GM18858 (cell line): ENCODE measurements around the gene CERK.

Experiments used
- ATAC-seq: cut with Tn5 transposase; IDR thresholded peaks from one replicate; pipeline ENCODE4 v1.9.1; 2021; ENCODE audit not compliant: unreplicated experiment

CERK gene

DNA sequence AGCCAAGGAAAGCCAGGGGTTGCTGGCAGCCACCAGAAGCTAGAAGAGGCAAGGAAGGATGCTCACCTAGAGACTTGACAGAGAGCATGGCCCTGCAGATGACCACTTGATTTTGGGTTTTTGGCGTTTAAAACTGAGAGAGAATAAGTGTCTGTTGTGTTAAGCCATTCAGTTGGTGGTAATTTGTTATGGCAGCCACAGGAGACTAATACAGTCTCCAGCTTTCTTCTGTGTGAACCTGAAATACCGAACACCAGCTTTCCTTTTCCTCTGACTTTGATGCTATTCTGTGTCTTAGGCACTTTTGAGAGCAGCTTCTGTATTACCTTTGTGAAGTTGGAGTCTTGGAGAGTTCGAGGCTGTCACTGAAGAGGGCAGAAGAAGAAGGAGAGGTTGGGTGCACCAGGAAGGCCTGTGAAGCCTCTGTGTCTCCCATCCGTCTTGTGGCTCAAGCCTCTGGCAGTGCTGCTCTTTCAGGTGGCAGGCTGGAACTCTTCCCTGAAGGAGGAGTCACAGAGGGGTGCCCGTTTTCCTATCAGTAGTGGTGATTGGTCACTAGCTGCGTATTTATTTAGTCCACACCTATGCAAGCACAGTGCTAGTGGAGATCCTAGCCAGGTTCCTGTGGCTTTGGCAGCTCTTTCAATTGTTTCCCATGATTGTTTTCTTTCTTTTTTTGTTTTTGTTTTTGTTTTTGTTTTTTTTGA is 26.9 kb upstream of the CERK start:
- no peak for ATAC-seq

GRCh38 chr22:46764140-46764680 is 26.2 kb upstream of the CERK start:
- ATAC-seq: no peak

DNA sequence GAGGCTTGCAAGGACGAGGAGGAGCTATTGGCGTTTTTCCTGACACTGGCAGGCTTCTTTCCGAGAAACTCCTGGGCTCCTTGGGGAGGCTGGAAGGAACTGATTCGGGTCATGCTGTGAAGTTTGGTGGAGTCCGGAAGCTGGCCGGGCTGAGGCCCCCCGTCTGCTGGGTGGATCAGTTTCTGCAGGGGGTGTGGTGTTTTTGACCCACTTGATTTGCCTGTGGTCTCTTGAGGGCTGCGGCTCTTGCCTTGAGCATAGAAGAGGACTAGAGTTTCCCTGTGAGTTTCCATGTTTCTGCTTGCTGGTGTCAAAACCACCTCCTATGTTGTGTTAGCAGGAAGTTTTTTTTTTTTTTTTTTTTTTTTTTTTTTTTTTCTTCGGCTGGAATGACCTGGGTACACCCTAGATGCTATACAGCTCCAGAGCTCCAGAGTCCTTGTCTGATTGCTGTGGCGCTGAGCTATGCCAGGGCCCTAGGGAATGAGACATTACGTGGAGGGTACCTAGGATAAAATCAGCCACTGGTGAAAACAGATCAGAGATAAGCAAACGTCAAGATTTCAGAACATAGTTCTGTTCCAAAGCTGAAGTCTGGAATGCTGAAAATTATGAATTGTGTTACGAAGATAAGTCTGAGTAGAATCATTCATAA is 25.1 kb upstream of the CERK start:
- ATAC-seq: peak; percentile 48

DNA sequence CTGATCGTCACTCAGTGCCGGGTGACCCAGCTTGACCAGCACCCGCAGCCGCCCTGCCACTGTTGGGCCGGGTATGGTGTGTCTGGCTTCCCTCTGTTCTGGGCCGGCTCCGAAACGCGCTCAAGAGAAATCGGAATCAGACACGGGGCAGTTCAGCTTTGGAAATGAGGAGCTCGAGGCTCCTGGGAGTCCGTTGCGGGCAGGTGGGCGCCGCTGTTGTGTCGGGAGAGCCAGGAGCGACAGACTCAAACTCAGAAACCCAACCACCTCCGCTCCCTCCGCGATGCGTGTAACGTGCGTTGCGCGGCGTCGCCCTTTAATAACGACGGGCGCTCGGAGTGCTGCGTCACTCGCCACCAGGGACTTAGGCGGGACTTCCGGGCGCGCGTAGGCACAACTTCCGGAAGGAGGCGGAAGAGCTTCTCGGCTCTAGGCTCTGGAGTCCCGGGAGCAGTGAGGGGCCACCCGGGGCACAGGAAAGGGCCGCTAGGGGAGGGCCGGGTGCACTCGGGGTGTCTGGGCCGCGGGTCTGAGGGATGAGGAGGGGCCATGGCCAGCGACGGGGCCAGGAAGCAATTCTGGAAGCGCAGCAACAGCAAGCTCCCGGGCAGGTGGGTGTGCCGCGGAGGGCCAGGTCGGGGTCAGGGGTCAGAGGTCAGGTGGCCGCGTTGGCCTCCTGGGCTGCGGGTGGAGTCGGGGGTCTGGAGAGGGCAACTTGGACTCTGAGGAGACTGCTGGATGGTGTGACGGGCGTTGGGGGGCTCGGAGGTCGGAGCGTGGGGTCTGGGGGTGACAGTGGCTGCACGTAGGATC is 24.4 kb upstream of the CERK start, which contains the start of gene TBC1D22A:
Gene TBC1D22A (plus strand): TSS at position 413 of the 813 bp plus-strand sequence. CDS start 137 bp downstream, at position 550.
- peak; percentile 58 for ATAC-seq

DNA sequence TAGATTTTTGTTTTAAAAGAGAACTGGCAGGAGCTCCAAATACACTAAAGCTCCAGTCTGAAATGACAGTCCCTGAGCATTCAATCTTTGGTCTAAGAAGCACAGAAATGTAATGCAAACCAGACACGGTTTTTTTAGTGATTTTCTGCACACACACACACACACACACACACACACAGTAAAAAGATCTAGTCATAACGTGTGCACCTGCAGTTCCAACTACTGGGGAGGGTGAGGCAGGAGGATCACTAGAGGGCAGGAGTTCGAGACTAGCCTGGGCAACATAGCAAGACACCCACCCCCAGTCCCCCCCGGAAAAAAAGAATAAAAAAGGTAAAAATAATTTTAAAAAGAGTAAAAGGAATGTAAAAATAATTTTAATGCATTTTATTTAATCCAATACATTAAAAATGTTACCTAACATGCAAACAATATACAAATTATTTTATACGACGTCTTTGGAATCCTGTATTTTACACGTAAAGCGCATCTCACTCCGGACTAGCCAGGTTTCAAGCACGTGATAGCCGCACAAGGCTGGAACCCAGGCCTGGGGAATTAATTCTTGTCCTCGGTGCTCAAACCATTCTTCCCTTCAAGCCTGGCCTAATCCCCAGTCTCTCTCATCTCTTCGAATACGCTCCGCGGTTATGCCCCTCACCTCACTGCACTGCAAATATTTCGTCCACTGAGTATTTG is 23.6 kb upstream of the CERK start:
- ATAC-seq: no peak

DNA sequence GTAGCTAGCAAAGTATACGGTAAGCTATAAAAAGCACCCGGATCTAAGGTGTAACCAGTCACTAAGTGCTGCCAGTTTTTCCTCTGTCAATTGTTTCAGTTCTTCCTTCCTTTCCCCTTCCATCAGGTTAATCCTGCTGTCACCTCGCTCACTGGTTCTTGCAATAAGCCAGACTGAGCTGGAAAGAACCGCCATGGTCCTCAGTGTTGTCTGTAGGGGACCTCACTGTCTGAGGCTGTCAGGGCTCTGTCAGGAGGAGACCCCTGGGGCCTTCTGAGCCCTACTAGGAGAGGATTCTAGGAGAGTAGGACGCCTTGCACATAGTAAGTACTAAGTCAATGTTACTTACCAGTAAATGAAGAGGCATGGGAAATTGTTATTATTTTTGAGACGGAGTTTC is 23.0 kb upstream of the CERK start:
- ATAC-seq: no peak

DNA sequence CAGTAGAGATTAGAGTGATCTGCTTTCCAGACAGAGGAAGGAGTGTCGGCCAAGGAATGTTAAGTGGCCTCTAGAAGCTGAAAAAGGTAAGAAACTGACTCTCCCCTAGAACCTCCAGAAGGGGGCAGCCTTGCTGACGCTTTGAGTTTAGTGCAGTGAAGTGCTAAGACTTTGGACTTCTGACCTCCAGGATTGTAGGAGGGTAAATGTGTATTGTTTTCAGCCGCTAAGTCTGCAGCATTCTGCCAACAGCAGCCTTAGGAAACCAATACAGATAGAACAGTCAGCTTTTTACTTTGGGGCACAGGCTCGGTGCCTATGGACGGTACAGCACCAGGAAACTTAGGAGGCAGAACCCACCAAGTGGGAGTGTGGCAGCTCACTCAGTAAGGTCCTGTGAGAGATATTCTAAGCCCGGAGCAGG is 20.8 kb upstream of the CERK start:
- ATAC-seq: no peak

DNA sequence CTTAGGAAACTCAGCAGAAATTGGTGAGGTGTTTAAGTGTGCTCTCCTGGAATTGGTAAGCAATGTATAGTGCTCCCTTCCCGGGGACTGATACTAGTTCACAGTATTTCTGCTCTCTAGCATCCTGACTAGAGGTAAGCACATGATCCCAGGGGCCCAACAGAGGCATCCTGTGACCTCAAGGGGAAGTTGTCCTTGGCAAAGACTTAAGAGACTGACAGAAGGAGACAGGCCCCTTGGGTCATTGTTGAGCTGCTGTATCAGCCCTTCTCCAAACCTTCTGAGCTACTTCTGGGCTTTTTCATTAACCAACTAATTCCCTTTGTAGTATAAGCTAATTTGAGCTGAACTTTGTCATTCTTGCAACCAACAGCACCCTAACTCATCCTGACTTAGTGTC is 20.1 kb upstream of the CERK start:
- ATAC-seq: no peak

DNA sequence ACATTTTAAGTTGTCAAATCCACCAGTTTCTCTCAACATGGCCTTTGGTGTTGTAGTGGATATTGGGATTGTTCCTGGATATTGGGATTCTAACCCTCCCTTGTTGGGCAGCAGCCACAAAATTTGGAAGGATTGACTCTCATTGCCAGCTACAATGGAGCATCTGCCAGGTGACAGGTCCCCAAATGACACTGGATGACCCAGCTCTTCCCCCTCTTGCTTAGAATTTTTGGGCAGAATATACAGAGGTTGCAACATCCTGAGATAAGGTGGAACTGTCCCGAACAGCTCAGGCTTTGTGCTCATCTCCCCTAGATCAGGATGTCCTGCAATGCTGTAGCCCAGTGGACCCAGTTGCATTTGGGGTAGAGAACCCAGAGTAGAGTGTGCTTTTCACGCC is 19.1 kb upstream of the CERK start:
- no peak for ATAC-seq

- no peak for ATAC-seq
Observed at GRCh38 chr22:46756097-46756496, 18.0 kb upstream of the CERK start.

- ATAC-seq: no peak
Observed at GRCh38 chr22:46755525-46755924, 17.5 kb upstream of the CERK start.

GRCh38 chr22:46754826-46755225 is 16.8 kb upstream of the CERK start:
- no peak for ATAC-seq

DNA sequence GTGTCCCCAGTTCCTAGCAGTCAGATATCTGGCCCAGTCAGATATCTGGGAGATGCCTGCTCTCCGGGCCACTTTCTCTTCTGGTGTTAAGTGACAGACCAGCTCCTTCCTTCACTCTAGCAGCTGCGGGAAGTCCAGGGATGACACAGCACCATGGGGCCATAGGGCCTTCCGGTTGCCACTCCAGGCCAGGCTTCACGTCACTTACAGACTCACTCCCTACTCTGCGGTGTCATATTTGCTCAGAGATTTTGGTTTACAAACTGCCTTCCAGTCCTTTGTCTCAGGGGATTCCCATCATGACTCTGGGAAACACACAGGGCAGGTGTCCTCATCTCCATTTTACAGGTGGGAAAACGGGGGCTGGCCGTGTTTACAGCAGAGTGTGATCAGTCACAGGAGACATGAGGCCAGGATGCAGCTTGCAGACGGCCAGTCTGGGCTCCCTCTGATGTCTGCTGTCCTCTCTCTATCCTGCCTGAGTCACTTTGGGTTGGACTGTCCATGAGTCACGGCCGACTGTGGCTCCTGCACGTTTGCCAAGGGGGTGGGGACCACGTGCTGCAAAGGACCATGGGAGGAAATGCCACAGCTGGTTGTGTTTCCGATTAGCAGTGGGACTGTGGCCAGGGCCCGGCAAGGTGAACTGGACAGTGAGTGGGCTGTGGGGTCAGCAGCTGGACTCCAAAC is 16.2 kb upstream of the CERK start:
- no peak for ATAC-seq

GRCh38 chr22:46753761-46754109 is 15.7 kb upstream of the CERK start:
- ATAC-seq: no peak

- no peak for ATAC-seq
Observed at GRCh38 chr22:46753360-46753759, 15.3 kb upstream of the CERK start.

DNA sequence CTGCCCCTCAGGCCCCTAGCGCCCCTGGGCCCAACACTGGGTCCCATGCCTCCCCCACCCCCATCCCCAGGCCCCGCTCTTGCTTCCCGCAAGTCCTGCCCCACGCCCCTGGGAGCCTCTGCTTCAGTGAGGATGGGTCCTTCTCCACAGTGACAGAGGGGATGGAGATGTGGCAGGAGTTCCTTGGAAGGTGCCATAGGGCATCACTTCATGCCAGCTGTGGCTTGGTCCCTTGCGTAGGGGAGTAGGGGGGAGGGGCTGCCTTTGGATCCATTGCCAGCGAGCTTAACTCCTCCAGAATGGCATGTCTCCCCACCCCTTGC is 14.9 kb upstream of the CERK start:
- ATAC-seq: no peak

DNA sequence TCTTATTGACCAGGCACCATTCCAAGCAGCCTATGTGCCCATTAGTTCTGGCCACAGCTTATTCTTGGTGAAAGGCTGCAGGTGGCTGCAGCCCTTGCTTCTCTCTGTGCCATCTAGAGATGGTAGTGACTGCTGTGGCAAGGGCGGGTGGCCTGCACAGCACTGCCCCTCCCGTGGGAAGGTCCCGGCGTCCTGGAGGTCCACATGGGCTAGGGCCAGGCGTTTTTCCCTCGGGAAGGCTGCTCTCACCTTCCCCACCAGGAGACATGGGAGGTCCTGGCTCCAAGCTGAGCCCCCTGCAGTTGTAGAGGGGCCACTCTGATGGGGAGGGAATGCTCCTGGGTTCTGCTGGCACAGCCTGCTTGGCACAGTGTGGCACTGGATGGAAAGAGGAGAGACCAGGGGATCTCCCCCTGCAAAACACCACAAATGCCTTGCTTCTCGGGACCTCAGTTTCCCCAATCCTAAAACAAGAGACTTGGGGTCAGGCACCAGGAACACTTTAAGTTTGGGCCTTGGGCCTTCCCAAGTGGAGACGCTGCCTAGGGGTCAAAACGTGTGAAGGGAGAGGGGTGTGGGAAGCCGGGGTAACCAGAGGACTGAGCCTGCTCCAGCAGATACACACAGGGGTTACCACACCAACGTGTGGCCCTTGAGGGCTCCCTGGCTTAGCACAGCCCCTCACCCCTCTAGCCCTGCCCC is 14.4 kb upstream of the CERK start:
- ATAC-seq: no peak

DNA sequence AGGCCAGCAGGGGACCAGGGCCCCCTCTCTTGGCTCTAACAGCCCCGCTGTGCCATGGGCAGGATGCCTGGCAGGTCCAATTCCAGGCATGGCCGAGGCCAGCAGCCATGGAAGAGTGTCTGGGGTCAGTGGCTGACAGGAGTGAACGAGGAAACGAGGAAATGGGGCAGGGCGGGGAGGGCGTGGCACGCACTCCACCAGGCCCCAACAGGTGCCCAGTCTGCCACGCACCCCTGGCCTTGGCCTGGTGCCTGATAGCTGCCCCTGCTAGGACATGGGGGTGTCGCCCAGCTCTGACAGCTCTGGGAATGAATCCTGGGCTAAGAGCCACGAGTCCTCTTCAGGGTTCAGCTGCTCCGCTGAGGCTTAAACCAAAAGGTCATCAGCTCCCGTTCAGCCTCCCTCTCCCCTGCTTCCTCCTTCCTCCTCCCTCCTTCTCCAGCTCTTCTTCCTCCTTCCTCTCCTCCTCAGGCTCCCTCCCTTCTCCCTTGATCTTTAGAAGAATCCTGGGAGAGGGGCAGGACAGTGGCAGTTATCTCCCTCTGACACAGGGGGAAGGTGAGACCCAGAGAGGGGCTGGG is 12.9 kb upstream of the CERK start:
- ATAC-seq: no peak

GRCh38 chr22:46750530-46750800 is 12.4 kb upstream of the CERK start:
- ATAC-seq: no peak
